ENCODE results near the gene GPR78.
"Not testable (repeated sequence)": the region's sequence is repeated elsewhere in the genome, so short reads cannot be mapped to it uniquely, and the experiment has no call there.

GPR78 gene

GRCh38 chr4:8560265-8561047, 19.7 kb upstream of the GPR78 start:
- DNase-seq (ENCODE audit: low read depth in 2 of 2), result no peak

GRCh38 chr4:8564595-8564994, 15.6 kb upstream of the GPR78 start:
- DNase-seq (ENCODE audit: low read depth in 2 of 2), result no peak

DNA sequence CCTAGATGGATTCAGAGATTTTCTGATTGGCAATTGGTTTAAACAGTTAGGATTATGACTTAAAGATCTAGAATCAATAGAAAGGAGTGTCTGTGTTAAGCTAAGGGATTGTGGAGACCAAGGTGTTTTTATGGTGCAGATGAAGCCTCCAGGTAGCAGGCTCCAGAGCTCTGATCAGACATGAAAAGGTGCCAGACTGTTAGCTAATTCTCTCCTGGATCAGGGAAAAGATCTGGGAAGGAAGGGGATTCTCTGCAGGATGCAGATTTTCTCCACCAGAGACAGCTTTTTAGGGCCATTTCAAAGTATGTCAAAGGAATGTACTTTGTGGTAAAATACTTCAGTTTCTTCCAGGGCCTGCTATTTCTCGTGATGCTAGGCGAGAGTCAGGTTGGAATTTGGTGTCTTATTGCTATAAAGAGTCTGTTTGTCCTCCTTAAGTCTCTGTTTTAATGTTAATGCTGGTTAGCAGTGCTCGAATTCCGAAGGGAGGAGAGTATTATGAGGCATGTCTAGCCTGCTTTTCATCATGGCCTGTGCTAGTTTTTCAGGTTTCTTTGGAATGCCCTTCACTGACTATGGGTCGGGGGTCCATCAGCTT, 12.0 kb upstream of the GPR78 start:
- DNase-seq (ENCODE audit: low read depth in 2 of 2), result no peak

GRCh38 chr4:8570201-8570600, 10.0 kb upstream of the GPR78 start:
- DNase-seq (ENCODE audit: low read depth in 2 of 2), result no peak

DNA sequence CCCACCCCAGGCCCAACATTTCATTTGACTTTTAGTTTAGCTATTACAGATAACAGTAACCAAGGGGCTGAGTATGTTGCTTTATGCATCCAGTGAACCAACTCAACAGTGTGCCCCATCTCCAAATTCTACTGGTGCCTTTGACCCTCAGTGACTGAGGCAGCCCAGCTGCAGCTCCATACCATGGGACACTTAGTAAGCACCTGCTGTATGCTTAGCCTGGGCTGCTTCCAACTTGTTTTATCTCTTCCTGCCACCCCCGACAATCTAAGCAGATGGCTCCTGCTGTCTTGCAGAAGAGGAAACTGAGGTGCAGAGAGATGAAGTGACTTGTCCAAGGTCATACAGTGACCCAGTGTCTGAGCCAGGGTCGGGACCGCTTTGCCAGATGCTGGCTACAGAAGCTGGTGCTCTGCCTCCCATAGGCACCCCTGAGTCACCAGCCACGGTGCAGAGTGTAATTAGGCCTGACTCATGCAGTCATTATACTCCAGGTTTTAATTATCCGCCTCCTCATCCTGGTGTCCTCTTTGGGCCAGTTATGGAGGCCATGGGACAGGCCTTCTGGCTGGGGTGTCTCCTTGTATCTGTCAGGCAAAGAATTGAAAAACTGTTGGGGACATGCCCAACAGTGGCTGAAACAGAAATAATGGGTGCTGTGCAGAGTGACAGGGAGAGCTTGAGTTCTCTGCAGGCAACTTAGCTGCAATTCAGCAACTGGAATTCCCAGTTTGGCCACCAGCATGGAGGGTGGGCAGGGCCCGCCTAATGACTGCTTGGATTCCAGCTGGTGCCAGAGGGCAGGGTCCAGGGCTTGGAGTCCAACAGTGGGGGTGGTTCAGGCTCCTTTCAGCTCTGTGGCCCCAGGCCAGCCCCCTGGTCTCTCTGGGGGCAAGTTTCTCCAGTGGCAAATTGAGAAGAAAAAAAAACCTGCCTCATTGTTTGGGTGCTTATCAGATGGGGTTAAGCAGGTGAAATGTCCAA, 8.2 kb upstream of the GPR78 start:
- no peak for DNase-seq (ENCODE audit: low read depth in 2 of 2)

DNA sequence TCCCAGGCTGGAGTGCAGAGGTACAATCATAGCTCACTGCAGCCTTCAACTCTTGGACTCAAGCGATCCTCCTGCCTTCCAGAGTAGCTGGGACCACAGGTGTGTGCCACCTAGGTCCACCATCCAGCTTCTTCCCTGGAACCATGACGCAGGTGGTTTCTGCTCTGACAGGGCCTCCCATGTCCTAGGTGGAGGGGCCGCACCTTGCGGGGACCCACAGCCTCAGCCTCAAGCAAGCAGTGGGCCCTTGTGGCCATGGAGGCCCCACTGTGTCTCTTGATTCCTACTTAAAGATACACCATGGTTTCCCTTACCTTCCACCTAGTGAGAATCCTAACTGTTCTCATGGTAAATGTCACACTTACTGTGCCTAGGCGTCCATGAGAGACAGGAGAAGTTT, 6.9 kb upstream of the GPR78 start:
- DNase-seq (ENCODE audit: low read depth in 2 of 2), result no peak

GRCh38 chr4:8574796-8575370, 5.3 kb upstream of the GPR78 start:
- DNase-seq (ENCODE audit: low read depth in 2 of 2), result no peak

- no peak for DNase-seq (ENCODE audit: low read depth in 2 of 2)
Measured at GRCh38 chr4:8575457-8575856, 4.7 kb upstream of the GPR78 start.

- DNase-seq (ENCODE audit: low read depth in 2 of 2), result not testable (repeated sequence)
Measured at GRCh38 chr4:8576591-8576990, 3.6 kb upstream of the GPR78 start.

DNA sequence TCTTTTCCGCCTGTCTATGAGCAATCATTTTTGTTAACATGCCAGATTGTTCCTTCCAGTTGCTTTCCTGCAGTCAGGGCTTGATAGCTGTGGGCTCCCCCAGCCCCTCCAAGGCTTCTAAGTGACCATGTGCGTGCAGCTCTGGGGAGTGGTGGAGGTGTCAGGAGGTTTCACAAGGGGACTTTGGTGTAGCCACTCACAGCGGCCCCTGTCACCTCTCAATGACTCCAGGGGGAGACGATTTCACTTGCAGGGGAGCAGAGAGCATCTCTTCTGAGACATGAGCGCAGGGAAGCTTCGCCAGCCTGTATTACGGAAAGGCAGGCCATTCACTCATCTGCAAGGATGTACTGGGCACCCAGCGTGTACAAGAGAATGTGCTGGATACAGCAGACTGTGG, 3.1 kb upstream of the GPR78 start:
- DNase-seq (ENCODE audit: low read depth in 2 of 2), result no peak

GRCh38 chr4:8577972-8578371, 2.2 kb upstream of the GPR78 start:
- no peak for DNase-seq (ENCODE audit: low read depth in 2 of 2)

DNA sequence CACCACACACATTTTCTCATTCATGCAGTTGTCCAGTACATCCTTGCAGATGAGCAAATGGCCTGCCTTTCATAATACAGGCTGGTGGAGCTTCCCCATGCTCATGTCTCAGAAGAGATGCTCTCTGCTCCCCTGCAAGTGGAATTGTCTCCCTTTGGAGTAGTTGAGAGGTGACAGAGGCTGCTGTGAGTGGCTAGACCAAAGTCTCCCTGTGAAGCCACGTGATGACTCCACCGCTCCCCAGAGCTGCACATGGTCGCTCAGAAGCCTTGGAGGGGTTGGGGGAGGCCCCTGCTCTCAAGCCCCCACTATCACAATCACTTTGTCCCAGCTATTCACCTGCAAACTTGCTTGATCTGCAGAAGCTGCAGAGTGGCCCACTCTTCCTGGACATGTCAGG, 1.5 kb upstream of the GPR78 start:
- no peak for DNase-seq (ENCODE audit: low read depth in 2 of 2)

GRCh38 chr4:8579526-8580320, 469 bp upstream of the GPR78 start:
- no peak for DNase-seq (ENCODE audit: low read depth in 2 of 2)

- DNase-seq (ENCODE audit: low read depth in 2 of 2), result no peak
Measured at GRCh38 chr4:8581094-8581861, 1.1 kb downstream of the GPR78 start.

- no peak for DNase-seq (ENCODE audit: low read depth in 2 of 2)
Measured at GRCh38 chr4:8582016-8582415, 1.8 kb downstream of the GPR78 start.

DNA sequence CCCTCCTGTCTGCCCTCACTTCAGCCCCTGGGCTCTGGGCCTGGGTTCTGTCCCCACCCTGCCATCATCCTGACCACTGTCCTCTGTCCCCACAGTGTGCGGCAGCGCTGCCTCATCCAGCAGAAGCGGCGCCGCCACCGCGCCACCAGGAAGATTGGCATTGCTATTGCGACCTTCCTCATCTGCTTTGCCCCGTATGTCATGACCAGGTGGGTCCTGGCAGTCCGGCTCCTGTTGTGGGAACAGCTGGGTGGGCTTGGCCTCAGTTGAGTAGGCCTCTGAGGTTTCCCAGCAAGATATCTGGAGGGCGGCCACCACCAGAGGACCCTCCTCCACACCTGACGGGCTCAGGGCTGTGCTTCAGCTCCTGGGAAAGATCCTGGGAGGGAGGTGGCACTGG, 2.2 kb downstream of the GPR78 start:
- DNase-seq (ENCODE audit: low read depth in 2 of 2), result no peak

DNA sequence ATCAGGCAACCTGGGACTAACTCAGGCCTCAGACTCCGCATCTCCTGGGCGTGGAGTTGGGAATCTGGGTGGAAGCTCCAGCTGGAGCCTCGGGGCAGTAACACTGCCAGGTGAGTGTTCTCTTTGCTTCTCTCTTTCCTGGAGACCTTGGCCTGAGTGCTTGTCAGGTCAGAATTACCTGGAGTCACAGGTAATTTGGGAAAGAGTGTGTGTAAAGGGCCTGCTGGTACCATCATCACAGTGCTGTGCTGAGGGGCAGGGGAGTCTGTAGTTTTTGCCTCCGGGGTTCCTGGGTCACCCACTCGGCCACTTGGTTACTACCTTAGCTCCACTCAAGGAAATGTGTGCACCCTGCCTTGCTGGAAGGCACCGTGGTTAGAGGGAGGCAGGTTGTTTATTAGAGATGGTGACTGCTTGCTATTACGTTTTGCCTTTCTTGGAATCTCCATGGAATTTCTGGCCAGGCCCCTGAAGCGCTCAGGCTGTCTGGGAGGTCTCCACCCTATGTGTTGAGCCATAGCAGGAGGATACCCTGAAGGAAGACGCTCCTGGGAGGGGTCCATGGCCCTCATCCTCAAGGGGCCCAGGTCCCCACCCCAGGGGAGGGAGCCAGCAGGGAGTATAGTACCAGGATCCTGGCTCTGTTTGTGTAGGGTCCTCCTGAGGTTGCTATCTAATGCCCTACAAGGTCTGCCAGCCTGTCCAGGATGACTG, 2.9 kb downstream of the GPR78 start:
- no peak for DNase-seq (ENCODE audit: low read depth in 2 of 2)

- DNase-seq (ENCODE audit: low read depth in 2 of 2), result no peak
Measured at GRCh38 chr4:8583655-8584025, 3.4 kb downstream of the GPR78 start.

DNA sequence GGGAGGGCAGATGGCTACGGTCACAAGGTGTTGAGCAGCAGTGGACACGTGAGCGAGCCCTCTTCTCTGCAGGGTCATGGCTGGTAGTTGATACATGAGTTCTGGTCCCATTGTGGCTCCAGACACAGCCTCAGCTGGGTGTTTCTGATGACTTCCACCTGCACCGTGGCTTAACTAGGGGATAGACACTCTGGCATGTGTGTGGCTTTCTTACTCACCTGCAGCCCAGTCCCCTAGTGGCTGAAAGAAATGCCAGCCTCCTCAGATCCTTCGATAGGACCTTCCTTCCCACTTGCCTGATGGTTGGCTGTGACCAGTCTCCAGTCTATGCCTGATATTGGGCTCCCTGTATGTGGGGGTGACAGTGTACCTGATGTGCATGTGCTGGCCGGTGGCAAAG, 5.0 kb downstream of the GPR78 start:
- DNase-seq (ENCODE audit: low read depth in 2 of 2), result no peak

DNA sequence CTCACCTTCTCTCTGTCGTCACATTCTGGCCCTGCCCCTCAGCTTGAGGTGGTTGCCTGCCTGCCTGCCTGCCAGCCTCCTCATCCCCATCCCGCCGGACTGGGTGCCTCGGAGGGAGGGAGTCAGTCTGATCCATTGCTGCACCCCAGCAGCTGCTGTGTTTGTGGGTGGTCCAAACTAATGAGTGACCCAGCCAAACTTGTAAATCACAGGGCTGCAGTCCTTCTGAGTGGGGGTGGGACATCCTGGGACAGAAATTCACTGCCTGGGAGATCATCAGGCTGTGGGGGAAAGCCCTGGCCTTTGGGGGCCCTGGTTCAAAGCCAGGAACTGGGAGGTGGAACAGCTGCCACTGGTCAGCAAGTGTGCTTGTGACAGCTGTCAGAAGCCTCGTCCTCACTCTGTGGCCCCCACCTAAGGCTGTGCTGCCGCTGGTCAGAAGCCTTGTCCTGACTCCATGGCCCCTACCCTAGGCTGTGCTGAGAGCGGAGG, 5.6 kb downstream of the GPR78 start:
- no peak for DNase-seq (ENCODE audit: low read depth in 2 of 2)

Data from stimulated activated CD4-positive, alpha-beta T cell treated with anti-CD3 and anti-CD28 coated beads, Interleukin-15, amount 100 ng/mL, for 48 hours (primary cell).